KOPT-K1 (cell line): ENCODE measurements around the gene CD81.

ENCODE experiments used
- H3K27ac ChIP-seq: fragments of 200-600 bp; sonication (generic); 2 replicates; pipeline ENCODE4 v1.5.1; 2016; ENCODE audit warnings: antibody characterized with exemption, mild to moderate bottlenecking, low read depth, low read length; ENCODE audit not compliant: poor library complexity, severe bottlenecking
- H3K36me3 ChIP-seq: fragments of 200-600 bp; sonication (generic); 2 replicates; pipeline ENCODE4 v1.5.1; 2017; ENCODE audit warnings: antibody characterized with exemption, mild to moderate bottlenecking, low read length, moderate library complexity; ENCODE audit not compliant: insufficient read depth
- H3K9me3 ChIP-seq: fragments of 200-600 bp; sonication (generic); 2 replicates; pipeline ENCODE4 v1.5.1; 2017; ENCODE audit warnings: antibody characterized with exemption, low read length, mild to moderate bottlenecking; ENCODE audit not compliant: insufficient read depth, poor library complexity, severe bottlenecking

The CD81 gene

GRCh38 chr11:2444821-2445745 lies 68.0 kb downstream of the CD81 start, which contains the start of gene KCNQ1:
Gene KCNQ1, plus strand, starts transcription at chr11:2445008. Its CDS starts 91 bp downstream, at chr11:2445099.
- Histone ChIP-seq H3K27ac (no peak within 1 kb of the TSS), H3K9me3 (no peaks in the 10 kb centered on the region), H3K36me3 (no peaks in the 10 kb centered on the region)

GRCh38 chr11:2445746-2446551 lies 68.8 kb downstream of the CD81 start:
- no peaks in the 10 kb centered on the region for H3K9me3 ChIP-seq
- no peak overlapping the region for H3K27ac ChIP-seq
- no peaks in the 10 kb centered on the region for H3K36me3 ChIP-seq

- H3K27ac ChIP-seq, result no peak overlapping the region
- no peaks in the 10 kb centered on the region for H3K36me3 ChIP-seq
- H3K9me3 ChIP-seq, result no peaks in the 10 kb centered on the region
Measured at GRCh38 chr11:2446590-2447252, 69.6 kb downstream of the CD81 start.
